ENCODE results near the gene DCANP1. TPM values are rescaled to one million over a fixed set of nuclear protein-coding genes. Genes with fewer than 3 reads are reported as not detected.

Gene DCANP1
- total RNA-seq, 1 donor from 2014 or later, result not detected

DNA sequence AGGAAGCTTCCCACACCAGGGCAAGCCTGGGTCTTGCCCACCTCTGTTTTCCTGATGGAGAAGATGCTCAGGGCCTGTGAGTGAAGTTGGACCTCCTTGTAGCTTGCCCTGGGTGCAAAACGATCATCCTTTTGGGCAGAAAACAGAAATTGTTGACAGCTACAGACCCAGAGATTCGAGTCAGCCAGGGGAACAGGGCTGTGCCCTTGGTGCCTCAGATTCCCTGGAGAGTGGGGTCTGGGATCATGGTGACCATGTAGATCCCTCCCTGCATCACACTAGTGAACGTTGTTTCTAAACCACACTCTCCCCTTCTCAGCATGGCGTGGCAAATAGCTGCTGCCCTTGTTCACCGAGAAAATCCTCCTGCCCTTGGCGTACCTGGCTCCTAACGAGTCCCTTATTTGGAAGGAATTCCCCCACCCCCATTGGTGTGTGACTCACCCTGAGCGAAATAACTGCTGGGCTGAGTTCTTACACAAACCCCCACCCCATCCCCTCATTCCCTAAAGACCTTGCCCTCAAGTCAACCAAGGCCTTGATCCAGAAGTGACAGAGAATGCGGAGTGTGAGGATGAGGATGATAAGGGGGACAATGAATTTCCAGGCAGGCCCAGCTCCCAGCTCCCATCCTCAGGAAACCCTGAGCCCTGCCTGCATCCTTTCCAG is 1.1 kb upstream of the DCANP1 start:
- Mint-ChIP-seq H3K27ac (ENCODE audit: unreplicated experiment) (no peak overlapping the region), H3K4me3 (ENCODE audit: unreplicated experiment) (no peak overlapping the region), H3K4me1 (ENCODE audit: unreplicated experiment) (no peaks in the 10 kb centered on the region), H3K9me3 (ENCODE audit: unreplicated experiment) (no peaks in the 10 kb centered on the region), H3K36me3 (ENCODE audit: unreplicated experiment) (no peaks in the 10 kb centered on the region), H3K27me3 (ENCODE audit: unreplicated experiment) (peaks cover 20% of the 10 kb centered on the region)
- TF ChIP-seq, protein P1, sequence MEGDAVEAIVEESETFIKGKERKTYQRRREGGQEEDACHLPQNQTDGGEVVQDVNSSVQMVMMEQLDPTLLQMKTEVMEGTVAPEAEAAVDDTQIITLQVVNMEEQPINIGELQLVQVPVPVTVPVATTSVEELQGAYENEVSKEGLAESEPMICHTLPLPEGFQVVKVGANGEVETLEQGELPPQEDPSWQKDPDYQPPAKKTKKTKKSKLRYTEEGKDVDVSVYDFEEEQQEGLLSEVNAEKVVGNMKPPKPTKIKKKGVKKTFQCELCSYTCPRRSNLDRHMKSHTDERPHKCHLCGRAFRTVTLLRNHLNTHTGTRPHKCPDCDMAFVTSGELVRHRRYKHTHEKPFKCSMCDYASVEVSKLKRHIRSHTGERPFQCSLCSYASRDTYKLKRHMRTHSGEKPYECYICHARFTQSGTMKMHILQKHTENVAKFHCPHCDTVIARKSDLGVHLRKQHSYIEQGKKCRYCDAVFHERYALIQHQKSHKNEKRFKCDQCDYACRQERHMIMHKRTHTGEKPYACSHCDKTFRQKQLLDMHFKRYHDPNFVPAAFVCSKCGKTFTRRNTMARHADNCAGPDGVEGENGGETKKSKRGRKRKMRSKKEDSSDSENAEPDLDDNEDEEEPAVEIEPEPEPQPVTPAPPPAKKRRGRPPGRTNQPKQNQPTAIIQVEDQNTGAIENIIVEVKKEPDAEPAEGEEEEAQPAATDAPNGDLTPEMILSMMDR (IDR thresholded peaks at IDR 0.05), result no peak
- no peak for DNase-seq (ENCODE audit: extremely low spot score, unreplicated experiment)

DNA sequence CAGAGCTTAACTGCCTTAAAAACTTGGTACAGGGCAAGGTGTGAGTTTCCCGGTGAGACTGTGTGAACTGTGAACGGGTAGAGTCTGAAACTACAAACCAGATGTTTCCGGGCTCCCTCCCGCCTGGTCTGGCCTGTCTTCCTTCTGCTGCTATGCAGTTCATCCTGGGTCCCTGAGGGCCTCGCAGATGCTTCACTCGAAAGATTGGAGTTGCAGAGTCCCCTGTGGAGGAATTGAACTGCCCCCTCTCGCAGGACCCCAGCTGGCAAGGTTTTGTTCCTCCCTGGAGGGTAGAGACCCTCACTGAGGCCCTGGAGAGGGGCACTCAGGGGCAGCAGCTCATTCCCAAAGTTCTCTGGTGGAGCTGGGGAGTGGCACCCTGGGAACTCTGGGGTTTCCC is 533 bp downstream of the DCANP1 start:
- H3K4me3 Mint-ChIP-seq (ENCODE audit: unreplicated experiment), result no peak overlapping the region
- no peak overlapping the region for H3K27ac Mint-ChIP-seq (ENCODE audit: unreplicated experiment)
- TF ChIP-seq, protein P1 (IDR thresholded peaks at IDR 0.05), result no peak
- H3K36me3 Mint-ChIP-seq (ENCODE audit: unreplicated experiment), result no peaks in the 10 kb centered on the region
- peaks cover 11% of the 10 kb centered on the region for H3K27me3 Mint-ChIP-seq (ENCODE audit: unreplicated experiment)
- DNase-seq (ENCODE audit: extremely low spot score, unreplicated experiment), result no peak
- H3K4me1 Mint-ChIP-seq (ENCODE audit: unreplicated experiment), result no peaks in the 10 kb centered on the region
- no peaks in the 10 kb centered on the region for H3K9me3 Mint-ChIP-seq (ENCODE audit: unreplicated experiment)

DNA sequence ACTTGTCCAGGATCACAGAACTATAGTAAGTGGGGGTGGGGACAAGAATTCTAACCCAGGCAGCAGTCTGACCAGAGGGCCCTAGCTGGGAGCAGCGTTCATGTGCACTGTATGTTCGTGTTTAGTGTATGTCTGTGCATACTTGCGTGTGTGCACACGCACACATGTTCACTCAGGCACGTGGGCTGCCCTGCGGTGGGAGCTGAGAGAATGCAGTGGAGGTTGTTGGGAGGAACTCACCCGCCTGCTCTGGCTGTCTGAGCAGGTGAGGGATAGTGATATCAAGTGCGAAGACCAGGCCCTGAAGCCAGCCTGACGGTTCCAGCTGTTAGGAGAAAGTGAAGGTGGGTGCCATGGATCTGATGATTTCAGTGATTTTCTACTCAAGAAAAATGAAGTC is 942 bp downstream of the DCANP1 start:
- H3K4me3 Mint-ChIP-seq (ENCODE audit: unreplicated experiment), result no peak overlapping the region
- TF ChIP-seq, protein P1 (IDR thresholded peaks at IDR 0.05), result no peak
- no peaks in the 10 kb centered on the region for H3K36me3 Mint-ChIP-seq (ENCODE audit: unreplicated experiment)
- DNase-seq (ENCODE audit: extremely low spot score, unreplicated experiment), result no peak
- no peaks in the 10 kb centered on the region for H3K9me3 Mint-ChIP-seq (ENCODE audit: unreplicated experiment)
- H3K4me1 Mint-ChIP-seq (ENCODE audit: unreplicated experiment), result no peaks in the 10 kb centered on the region
- peaks cover 11% of the 10 kb centered on the region for H3K27me3 Mint-ChIP-seq (ENCODE audit: unreplicated experiment)
- no peak overlapping the region for H3K27ac Mint-ChIP-seq (ENCODE audit: unreplicated experiment)

DNA sequence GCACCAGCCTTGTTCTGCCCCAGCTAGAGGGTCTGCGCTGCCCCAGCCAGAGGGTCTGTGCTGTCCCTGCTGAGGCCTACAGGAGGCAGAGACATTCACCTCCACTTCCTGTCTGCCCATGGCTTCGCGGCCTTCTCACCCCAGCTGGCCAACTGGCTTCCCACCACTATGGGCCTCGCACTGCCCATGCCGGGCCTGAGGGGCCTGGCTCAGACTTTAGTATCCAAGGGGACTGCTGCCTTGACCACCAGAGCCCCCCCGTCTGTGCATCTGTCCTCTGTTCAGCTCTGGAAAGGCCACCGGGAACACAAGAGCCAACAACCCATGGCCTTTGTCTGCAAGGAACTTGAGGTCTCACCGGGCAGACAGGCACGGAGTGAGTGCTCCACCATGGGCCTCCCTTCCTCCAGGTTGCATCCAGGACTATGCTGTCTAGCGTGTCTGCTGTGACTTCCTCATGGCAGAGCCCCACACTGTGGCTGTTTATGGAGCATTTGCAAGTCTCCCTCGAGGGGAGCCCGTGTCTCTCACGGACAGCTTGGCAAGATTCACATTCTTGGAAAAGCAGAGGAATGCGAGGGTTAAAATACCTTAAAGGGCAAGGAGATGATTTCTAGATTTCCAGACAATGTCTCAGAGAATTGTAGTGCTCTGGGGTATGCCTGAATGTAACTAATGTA is 1.7 kb downstream of the DCANP1 start:
- no peak overlapping the region for H3K27ac Mint-ChIP-seq (ENCODE audit: unreplicated experiment)
- H3K4me1 Mint-ChIP-seq (ENCODE audit: unreplicated experiment), result no peaks in the 10 kb centered on the region
- no peaks in the 10 kb centered on the region for H3K9me3 Mint-ChIP-seq (ENCODE audit: unreplicated experiment)
- TF ChIP-seq, protein P1 (IDR thresholded peaks at IDR 0.05), result no peak
- H3K4me3 Mint-ChIP-seq (ENCODE audit: unreplicated experiment), result no peak overlapping the region
- H3K36me3 Mint-ChIP-seq (ENCODE audit: unreplicated experiment), result no peaks in the 10 kb centered on the region
- peaks cover 6% of the 10 kb centered on the region for H3K27me3 Mint-ChIP-seq (ENCODE audit: unreplicated experiment)
- no peak for DNase-seq (ENCODE audit: extremely low spot score, unreplicated experiment)

DNA sequence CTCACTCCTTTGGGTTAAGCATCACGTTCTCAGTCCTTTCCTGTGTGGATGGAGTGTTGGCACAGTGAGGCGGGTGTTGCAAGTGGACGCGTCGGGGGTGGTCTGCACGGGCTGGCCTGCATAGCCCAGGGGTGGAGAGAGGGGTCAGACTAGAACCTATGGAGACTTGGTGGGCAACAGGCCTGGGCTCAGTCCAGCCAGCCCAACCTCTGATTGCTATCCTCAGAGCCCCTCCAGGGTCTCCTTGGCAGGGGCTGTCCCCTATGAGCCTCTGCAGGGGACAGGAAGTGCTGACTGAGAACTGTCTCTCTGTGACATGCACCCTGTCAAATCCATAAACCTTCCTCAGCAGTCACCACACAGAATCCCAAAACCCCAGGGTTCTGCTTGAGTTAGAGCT is 2.3 kb downstream of the DCANP1 start:
- no peak overlapping the region for H3K27ac Mint-ChIP-seq (ENCODE audit: unreplicated experiment)
- TF ChIP-seq, protein P1 (IDR thresholded peaks at IDR 0.05), result no peak
- H3K9me3 Mint-ChIP-seq (ENCODE audit: unreplicated experiment), result no peaks in the 10 kb centered on the region
- no peaks in the 10 kb centered on the region for H3K4me1 Mint-ChIP-seq (ENCODE audit: unreplicated experiment)
- no peak overlapping the region for H3K4me3 Mint-ChIP-seq (ENCODE audit: unreplicated experiment)
- H3K36me3 Mint-ChIP-seq (ENCODE audit: unreplicated experiment), result no peaks in the 10 kb centered on the region
- DNase-seq (ENCODE audit: extremely low spot score, unreplicated experiment), result no peak
- peaks cover 6% of the 10 kb centered on the region for H3K27me3 Mint-ChIP-seq (ENCODE audit: unreplicated experiment)
